ENCODE data around the gene FRMD3. TPM values are rescaled to one million over a fixed set of nuclear protein-coding genes. Genes with fewer than 3 reads are reported as not detected.

Gene FRMD3
- total and polyA plus RNA-seq, 8 donors, result 1.0 to 3.7 (median 2.3) TPM

DNA sequence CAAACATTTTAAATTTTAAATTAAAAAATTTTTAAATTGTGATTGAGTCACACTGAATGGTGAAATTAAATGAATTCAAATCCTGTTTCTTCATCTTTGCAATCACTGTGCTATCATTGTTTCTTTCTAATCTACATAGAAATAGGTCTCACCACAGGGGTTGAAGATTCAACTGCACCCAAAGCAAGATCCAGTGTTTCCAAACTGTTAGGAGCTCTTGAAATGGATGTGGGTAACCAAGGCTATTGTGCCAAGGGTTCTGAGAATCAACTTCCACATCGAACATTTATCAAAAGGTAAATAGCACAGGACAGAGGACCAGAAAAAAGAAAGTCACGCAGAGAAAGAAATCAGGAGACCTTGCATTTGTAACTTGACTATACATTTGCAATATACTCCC lies 302.7 kb downstream of the FRMD3 start:
- no peaks in the 10 kb centered on the region for H3K9me3 ChIP-seq
- H3K36me3 ChIP-seq, result no peaks in the 10 kb centered on the region
- intact Hi-C loops (cut with DNase I), result no loop called here
- H3K27ac ChIP-seq, result no peak overlapping the region
- H3K4me3 ChIP-seq, result no peak overlapping the region
- peaks cover 8 to 18% of the 10 kb centered on the region in 2 donors for H3K4me1 ChIP-seq
- H3K27me3 ChIP-seq, result no peaks in the 10 kb centered on the region
- DNase-seq (no peak), ATAC-seq (no peak)
- TF ChIP-seq, protein P1, sequence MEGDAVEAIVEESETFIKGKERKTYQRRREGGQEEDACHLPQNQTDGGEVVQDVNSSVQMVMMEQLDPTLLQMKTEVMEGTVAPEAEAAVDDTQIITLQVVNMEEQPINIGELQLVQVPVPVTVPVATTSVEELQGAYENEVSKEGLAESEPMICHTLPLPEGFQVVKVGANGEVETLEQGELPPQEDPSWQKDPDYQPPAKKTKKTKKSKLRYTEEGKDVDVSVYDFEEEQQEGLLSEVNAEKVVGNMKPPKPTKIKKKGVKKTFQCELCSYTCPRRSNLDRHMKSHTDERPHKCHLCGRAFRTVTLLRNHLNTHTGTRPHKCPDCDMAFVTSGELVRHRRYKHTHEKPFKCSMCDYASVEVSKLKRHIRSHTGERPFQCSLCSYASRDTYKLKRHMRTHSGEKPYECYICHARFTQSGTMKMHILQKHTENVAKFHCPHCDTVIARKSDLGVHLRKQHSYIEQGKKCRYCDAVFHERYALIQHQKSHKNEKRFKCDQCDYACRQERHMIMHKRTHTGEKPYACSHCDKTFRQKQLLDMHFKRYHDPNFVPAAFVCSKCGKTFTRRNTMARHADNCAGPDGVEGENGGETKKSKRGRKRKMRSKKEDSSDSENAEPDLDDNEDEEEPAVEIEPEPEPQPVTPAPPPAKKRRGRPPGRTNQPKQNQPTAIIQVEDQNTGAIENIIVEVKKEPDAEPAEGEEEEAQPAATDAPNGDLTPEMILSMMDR (IDR thresholded peaks at IDR 0.05), result no peak

DNA sequence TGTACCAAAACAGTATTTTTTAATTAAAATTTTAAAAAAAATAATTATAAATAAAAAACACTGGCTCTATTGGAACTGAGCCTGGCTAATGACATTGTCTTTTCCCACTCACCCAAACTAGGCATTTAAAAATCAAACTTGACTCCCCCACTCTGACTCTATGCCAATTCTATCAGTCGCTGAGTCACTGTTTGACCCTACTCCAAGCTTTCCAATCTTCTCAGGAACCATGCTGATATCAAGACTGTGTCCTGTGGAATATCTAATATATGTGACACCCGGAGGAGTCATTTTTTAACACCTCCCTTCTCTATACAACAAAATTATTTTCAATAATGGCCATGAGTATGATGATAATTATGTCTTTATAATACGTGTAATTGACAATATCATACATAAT lies 303.7 kb downstream of the FRMD3 start:
- Histone ChIP-seq H3K36me3 (no peaks in the 10 kb centered on the region), H3K27ac (no peak overlapping the region), H3K4me1 (peaks cover 5 to 10% of the 10 kb centered on the region in 2 donors), H3K4me3 (no peak overlapping the region), H3K9me3 (no peaks in the 10 kb centered on the region), H3K27me3 (no peaks in the 10 kb centered on the region)
- intact Hi-C loops (cut with DNase I), result no loop called here
- TF ChIP-seq, protein P1 (IDR thresholded peaks at IDR 0.05), result no peak
- DNase-seq (no peak), ATAC-seq (no peak)

DNA sequence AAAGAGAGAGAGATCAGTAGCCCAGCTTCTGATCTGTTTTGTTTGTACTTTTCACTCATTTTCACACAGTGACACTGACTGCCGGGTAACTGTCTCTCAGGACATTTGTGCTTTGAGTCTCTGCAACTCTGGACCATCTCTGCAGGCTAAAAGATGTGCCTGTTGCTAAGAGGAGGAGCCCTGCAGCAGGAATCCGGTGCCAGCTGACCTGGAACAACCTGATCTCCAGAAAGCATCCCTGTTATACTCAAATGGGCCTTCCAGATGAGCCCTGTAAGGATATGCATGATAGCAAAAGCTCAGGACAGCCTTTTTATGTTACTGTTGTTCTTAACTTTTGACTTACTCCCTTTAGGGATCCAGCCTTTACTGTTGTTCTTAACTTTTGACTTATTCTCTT lies 304.6 kb downstream of the FRMD3 start:
- intact Hi-C loops (cut with DNase I), result no loop called here
- Histone ChIP-seq H3K27ac (no peak overlapping the region), H3K4me3 (no peak overlapping the region), H3K4me1 (peaks cover 0 to 1% of the 10 kb centered on the region in 2 donors), H3K9me3 (no peaks in the 10 kb centered on the region), H3K36me3 (no peaks in the 10 kb centered on the region), H3K27me3 (no peaks in the 10 kb centered on the region)
- ATAC-seq (no peak), DNase-seq (no peak)
- TF ChIP-seq, protein P1 (IDR thresholded peaks at IDR 0.05), result no peak

DNA sequence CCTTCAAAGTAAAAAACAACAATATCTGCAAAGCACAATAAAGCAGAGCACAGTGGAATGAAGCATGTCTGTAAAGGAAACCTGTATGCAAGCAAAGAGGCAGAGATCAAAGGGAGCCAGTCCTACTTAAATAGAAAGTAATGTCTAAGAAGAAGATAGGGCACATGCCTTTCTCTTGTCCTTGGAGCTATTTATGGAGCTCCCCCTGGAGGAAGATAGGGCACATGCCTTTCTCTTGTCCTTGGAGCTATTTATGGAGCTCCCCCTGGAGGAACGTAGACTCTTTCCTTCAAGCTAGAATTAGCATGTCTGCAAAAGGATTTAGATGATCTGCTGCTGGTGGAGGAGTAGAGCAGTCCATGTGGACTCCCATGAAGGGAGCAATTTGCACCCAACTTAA lies 307.2 kb downstream of the FRMD3 start:
- Histone ChIP-seq H3K4me3 (no peak overlapping the region), H3K27ac (no peak overlapping the region), H3K4me1 (no peaks in the 10 kb centered on the region), H3K9me3 (no peaks in the 10 kb centered on the region), H3K27me3 (no peaks in the 10 kb centered on the region), H3K36me3 (no peaks in the 10 kb centered on the region)
- DNase-seq (no peak), ATAC-seq (no peak)
- intact Hi-C loops (cut with DNase I), result no loop called here
- TF ChIP-seq, protein P1 (IDR thresholded peaks at IDR 0.05), result peak in 1 of 2 donors; percentile 52

DNA sequence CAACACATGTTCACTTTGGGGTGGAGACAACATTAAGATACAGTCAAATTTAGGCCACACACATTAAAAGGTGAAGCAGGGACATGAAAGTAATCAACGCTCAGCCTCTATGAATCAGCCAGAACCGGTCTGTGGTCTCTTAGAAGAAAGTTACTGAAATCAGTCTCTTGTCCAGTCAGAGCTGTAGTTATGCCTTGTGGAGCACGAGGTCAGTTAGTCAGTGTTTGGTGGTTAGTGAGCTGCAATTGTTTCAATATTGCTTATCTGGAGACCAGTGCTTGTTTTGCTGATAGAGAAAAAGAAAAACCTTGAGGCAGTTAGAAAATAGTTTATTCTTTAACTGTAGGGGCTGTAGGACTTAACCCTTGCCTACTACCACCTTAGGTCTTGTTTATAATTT lies 317.5 kb downstream of the FRMD3 start:
- TF ChIP-seq, protein P1 (IDR thresholded peaks at IDR 0.05), result no peak
- no peaks in the 10 kb centered on the region for H3K36me3 ChIP-seq
- H3K9me3 ChIP-seq, result no peaks in the 10 kb centered on the region
- ATAC-seq (peak; percentile 14), DNase-seq (no peak)
- no peak overlapping the region for H3K4me3 ChIP-seq
- H3K4me1 ChIP-seq, result peaks cover 0 to 21% of the 10 kb centered on the region in 2 donors
- no peaks in the 10 kb centered on the region for H3K27me3 ChIP-seq
- no peak overlapping the region for H3K27ac ChIP-seq
- intact Hi-C loops (cut with DNase I), result no loop called here

Data from left lung (tissue), 10 donors.